HCT116 (cell line): ENCODE measurements around the gene PKMYT1. TPM values are rescaled to one million over a fixed set of nuclear protein-coding genes. Genes with fewer than 3 reads are reported as not detected.
A peak's percentile ranks its signal among the peaks of the same experiment; 100 is the strongest.

Source experiments
- ATAC-seq: fragments of 200-7000 bp; cut with Tn5 transposase; 2 replicates; pipeline ENCODE4 v1.9.1; 2020; ENCODE audit warnings: mild to moderate bottlenecking, moderate library complexity
- BruUV-seq: library from RNA; stranded (reverse); fragments of 400-500 nt; replicated peaks from 2 replicates; lab custom pipeline; 2021; lab: Mats Ljungman, UMichigan
- CTCF ChIA-PET: fragments of 300-600 bp; sonication (Branson Sonifier 250); formaldehyde crosslinking; loops from one replicate; lab custom pipeline; 2021; ENCODE audit warnings: antibody characterized with exemption; lab: Charles Lee
- POLR2A ChIA-PET: fragments of 300-600, 350-600 bp; sonication (Branson Sonifier 250); formaldehyde crosslinking; loops from one replicate; lab custom pipeline; 2021; ENCODE audit warnings: antibody characterized with exemption; lab: Charles Lee
- RAD21 ChIA-PET, 2 experiments: fragments of 300-600 bp; sonication (Branson Sonifier 250); formaldehyde crosslinking; loops; one replicate each; lab custom pipeline; 2023; ENCODE audit warnings: low total read pairs in 2 of 2; ENCODE audit not compliant: uncharacterized antibody in 2 of 2, unreplicated experiment in 2 of 2, low non-redundant PET in 1 of 2; lab: Charles Lee
- DNase-seq: peaks from one replicate; pipeline ENCODE4 v3.0.0-alpha.2; 2010; ENCODE audit warnings: low read depth, low spot score
- H2AFZ ChIP-seq: fragments of 200-600 bp; shearing (Covaris generic), sonication (generic); 2 replicates; pipeline ENCODE4 v1.6.1; 2017; ENCODE audit warnings: low read depth, mixed run types, mixed read lengths, antibody characterized with exemption, low read length; ENCODE audit not compliant: poor library complexity, severe bottlenecking
- H3K27ac ChIP-seq: 2 replicates; pipeline ENCODE4 v1.5.1; 2012; ENCODE audit warnings: low read depth, low read length
- H3K27me3 ChIP-seq: fragments of 200-600 bp; sonication (generic); 2 replicates; pipeline ENCODE4 v1.6.1; 2016; ENCODE audit warnings: mixed run types, low read length, mixed read lengths; ENCODE audit not compliant: insufficient read depth
- H3K36me3 ChIP-seq, 2 experiments: fragments of 200-500 bp in 1 of 2; fragments of 200-600 bp in 1 of 2; sonication (Bioruptor generic) in 1 of 2; sonication (generic) in 1 of 2; 2 replicates each; pipeline versions ENCODE4 v1.5.1 to v1.6.1; 2014 to 2016; ENCODE audit warnings: low read length in 2 of 2, inconsistent platforms in 1 of 2, mixed read lengths in 1 of 2, mixed run types in 1 of 2; ENCODE audit not compliant: insufficient read depth in 2 of 2, control insufficient read depth in 1 of 2
- H3K4me1 ChIP-seq, 2 experiments: fragments of 200-600 bp in 1 of 2; sonication (generic) in 1 of 2; 2 replicates each; pipeline versions ENCODE4 v1.5.1 to v1.6.1; 2012 to 2017; ENCODE audit warnings: low read length in 2 of 2, inconsistent platforms in 1 of 2, mild to moderate bottlenecking in 1 of 2, mixed read lengths in 1 of 2, mixed run types in 1 of 2, moderate library complexity in 1 of 2; ENCODE audit not compliant: insufficient read depth in 2 of 2, control insufficient read depth in 1 of 2
- H3K4me2 ChIP-seq: fragments of 200-600 bp; sonication (generic); 2 replicates; pipeline ENCODE4 v1.6.1; 2017; ENCODE audit warnings: mixed run types, low read length, mixed read lengths
- H3K4me3 ChIP-seq, 2 experiments: fragments of 200-600 bp in 1 of 2; sonication (generic) in 1 of 2; replicated peaks in 1 of 2; 2 replicates each; pipeline ENCODE4 v1.5.1; 2011 to 2016; ENCODE audit warnings: low read length in 2 of 2, control low read depth in 1 of 2, low read depth in 1 of 2, mild to moderate bottlenecking in 1 of 2, mixed read lengths in 1 of 2, mixed run types in 1 of 2
- H3K79me2 ChIP-seq: fragments of 200-600 bp; sonication (generic); 2 replicates; pipeline ENCODE4 v1.6.1; 2017; ENCODE audit warnings: mild to moderate bottlenecking, mixed run types, low read length, moderate library complexity, mixed read lengths; ENCODE audit not compliant: insufficient read depth
- H3K9ac ChIP-seq: fragments of 200-600 bp; sonication (generic); 2 replicates; pipeline ENCODE4 v1.6.1; 2016; ENCODE audit warnings: low read length, mixed read lengths
- H3K9me2 ChIP-seq: fragments of 200-600 bp; sonication (generic), shearing (Covaris generic); 2 replicates; pipeline ENCODE4 v1.6.1; 2017; ENCODE audit warnings: mixed run types, mild to moderate bottlenecking, moderate library complexity; ENCODE audit not compliant: insufficient read depth
- H3K9me3 ChIP-seq, 2 experiments: fragments of 200-500 bp in 1 of 2; fragments of 200-600 bp in 1 of 2; sonication (Bioruptor generic) in 1 of 2; sonication (generic) in 1 of 2; 2 replicates each; pipeline ENCODE4 v1.6.1; 2014 to 2017; ENCODE audit warnings: low read length in 2 of 2, mixed read lengths in 2 of 2, inconsistent platforms in 1 of 2, low read depth in 1 of 2, mild to moderate bottlenecking in 1 of 2, mixed run types in 1 of 2, moderate library complexity in 1 of 2; ENCODE audit not compliant: control insufficient read depth in 1 of 2, insufficient read depth in 1 of 2
- H4K20me1 ChIP-seq: fragments of 200-600 bp; sonication (generic), shearing (Covaris generic); 2 replicates; pipeline ENCODE4 v1.6.1; 2017; ENCODE audit warnings: mixed run types, mild to moderate bottlenecking, moderate library complexity; ENCODE audit not compliant: insufficient read depth
- CEBPB ChIP-seq: IDR thresholded peaks from 2 replicates; pipeline ENCODE4 v1.6.1; 2012; ENCODE audit warnings: low read depth
- EGR1 ChIP-seq: IDR thresholded peaks from 2 replicates; pipeline ENCODE4 v1.6.1; 2012; ENCODE audit warnings: low read depth
- ELF1 ChIP-seq: IDR thresholded peaks from 2 replicates; pipeline ENCODE4 v1.6.1; 2012; ENCODE audit warnings: low read depth, borderline replicate concordance
- RAD21 ChIP-seq: IDR thresholded peaks from 2 replicates; pipeline ENCODE4 v1.6.1; 2012; ENCODE audit warnings: low read depth, mild to moderate bottlenecking
- REST ChIP-seq: IDR thresholded peaks from 2 replicates; pipeline ENCODE4 v1.6.1; 2012; ENCODE audit warnings: low read depth
- SIN3A ChIP-seq: IDR thresholded peaks from 2 replicates; pipeline ENCODE4 v1.6.1; 2012; ENCODE audit warnings: low read depth
- ZFX ChIP-seq: fragments of 450-650 bp; IDR thresholded peaks from 2 replicates; pipeline ENCODE4 v1.6.1; 2017
- intact Hi-C: fragments of 100-400 bp; cut with micrococcal nuclease; formaldehyde crosslinking; loops from 2 replicates; pipeline ENCODE4 v1.10.0; 2022
- total RNA-seq: library from RNA; stranded (reverse); gene quantifications from one replicate; pipeline ENCODE4 v1.2.1, GENCODE V29; 2021; ENCODE audit not compliant: unreplicated experiment

PKMYT1 gene
- total RNA-seq, 1 experiment from 2014 or later, result 104 TPM

GRCh38 chr16:3004319-3004718 lies 24.1 kb upstream of the PKMYT1 start:
- ChIA-PET CTCF (interaction anchor here (0.9 to 3.0 kb wide), 4 partner anchors 16 to 28 kb away, joined by 4 to 29 read pairs (median 13); partner anchors contain the start of genes HCFC1R1, THOC6 and TNFRSF12A), POLR2A (interaction anchor here (0.8 to 11.4 kb wide), 4 partner anchors 10 to 39 kb away, joined by 3 to 188 read pairs (median 4); partner anchors contain the start of genes CLDN6, HCFC1R1, THOC6 and TNFRSF12A), RAD21 (interaction anchor here (1.0 to 1.4 kb wide), 2 partner anchors 23 to 24 kb away, joined by 4 to 7 read pairs; no protein-coding TSS in a partner anchor)
- Histone ChIP-seq H3K4me3 (peak overlapping the region in 1 of 2 experiments; percentile 20; a peak in 1 of 4 replicates), H4K20me1 (no peaks in the 10 kb centered on the region), H3K4me1 (peaks cover 29 to 52% of the 10 kb centered on the region in 2 experiments), H3K27ac (no peak overlapping the region), H3K27me3 (no peaks in the 10 kb centered on the region), H3K9me3 (no peaks in the 10 kb centered on the region), H3K4me2 (no peak overlapping the region), H3K9ac (no peak overlapping the region), H3K9me2 (no peaks in the 10 kb centered on the region), H3K36me3 (no peaks in the 10 kb centered on the region), H2AFZ (no peak overlapping the region), H3K79me2 (no peaks in the 10 kb centered on the region)
- DNase-seq, result no peak
- TF ChIP-seq EGR1, result no peak
- no peak for TF ChIP-seq ZFX
- TF ChIP-seq CEBPB, result no peak
- no peak for TF ChIP-seq RAD21
- no peak for TF ChIP-seq REST
- TF ChIP-seq SIN3A, result no peak
- TF ChIP-seq ELF1, result no peak
- no TSS peak for BruUV-seq
- ATAC-seq, result peak; percentile 31
- intact Hi-C loops, result loop anchor here (2.0 kb wide), 1 partner anchor 20 kb away; the partner anchor contains the start of gene THOC6
